PC-9 (cell line): ENCODE measurements around the gene LCE6A.

Source experiments
- EZH2 ChIP-seq: fragments of 200-600 bp; sonication (generic); IDR thresholded peaks from 2 replicates; pipeline ENCODE4 v1.8.0; 2017; ENCODE audit warnings: antibody characterized with exemption, low read depth
- TF ChIP-seq, protein P1 (sequence below): fragments of 200-600 bp; sonication (generic); conservative IDR thresholded peaks from 2 replicates; pipeline ENCODE4 v1.6.1; 2017; ENCODE audit warnings: mixed run types, antibody characterized with exemption, mild to moderate bottlenecking, moderate library complexity

DNA sequence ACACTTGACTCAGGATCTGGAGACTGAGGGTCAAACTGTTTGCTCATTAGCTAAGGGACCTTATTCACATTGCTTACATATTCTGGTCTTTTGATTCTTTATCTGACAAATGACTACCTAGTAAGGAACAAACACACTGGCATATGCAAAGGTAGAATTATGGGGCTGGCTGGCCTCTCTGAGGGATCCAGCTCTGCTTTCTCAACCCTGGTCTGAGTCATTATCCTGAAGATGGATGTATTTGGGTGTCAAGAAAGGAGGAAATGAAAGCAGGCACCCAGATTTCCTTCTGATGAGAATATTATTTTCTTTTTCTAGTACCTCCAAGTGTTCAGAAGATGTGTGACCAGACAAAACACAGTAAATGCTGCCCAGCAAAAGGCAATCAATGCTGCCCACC is 41.4 kb downstream of the LCE6A start:
- no peak for TF ChIP-seq EZH2
- TF ChIP-seq, protein P1, sequence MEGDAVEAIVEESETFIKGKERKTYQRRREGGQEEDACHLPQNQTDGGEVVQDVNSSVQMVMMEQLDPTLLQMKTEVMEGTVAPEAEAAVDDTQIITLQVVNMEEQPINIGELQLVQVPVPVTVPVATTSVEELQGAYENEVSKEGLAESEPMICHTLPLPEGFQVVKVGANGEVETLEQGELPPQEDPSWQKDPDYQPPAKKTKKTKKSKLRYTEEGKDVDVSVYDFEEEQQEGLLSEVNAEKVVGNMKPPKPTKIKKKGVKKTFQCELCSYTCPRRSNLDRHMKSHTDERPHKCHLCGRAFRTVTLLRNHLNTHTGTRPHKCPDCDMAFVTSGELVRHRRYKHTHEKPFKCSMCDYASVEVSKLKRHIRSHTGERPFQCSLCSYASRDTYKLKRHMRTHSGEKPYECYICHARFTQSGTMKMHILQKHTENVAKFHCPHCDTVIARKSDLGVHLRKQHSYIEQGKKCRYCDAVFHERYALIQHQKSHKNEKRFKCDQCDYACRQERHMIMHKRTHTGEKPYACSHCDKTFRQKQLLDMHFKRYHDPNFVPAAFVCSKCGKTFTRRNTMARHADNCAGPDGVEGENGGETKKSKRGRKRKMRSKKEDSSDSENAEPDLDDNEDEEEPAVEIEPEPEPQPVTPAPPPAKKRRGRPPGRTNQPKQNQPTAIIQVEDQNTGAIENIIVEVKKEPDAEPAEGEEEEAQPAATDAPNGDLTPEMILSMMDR = no peak
